Activated naive CD4-positive, alpha-beta T cell treated with anti-CD3 and anti-CD28 coated beads, Interleukin-2, amount 50 U/mL, for 72 hours (primary cell): Measurements from ENCODE around the gene AP4M1. TPM values are rescaled to one million over a fixed set of nuclear protein-coding genes. Genes with fewer than 3 reads are reported as not detected.
A peak's percentile ranks its signal among the peaks of the same experiment; 100 is the strongest.
"Not testable (repeated sequence)": the region's sequence is repeated elsewhere in the genome, so short reads cannot be mapped to it uniquely, and the experiment has no call there.

Source experiments
- ATAC-seq, 2 donors: fragments of 150-1000 bp; cut with Tn5 transposase; 2 replicates each; pipeline ENCODE4 v1.10.0; 2021; ENCODE audit warnings: mild to moderate bottlenecking in 2 of 2, moderate library complexity in 2 of 2
- DNase-seq, 2 donors: peaks; one replicate each; pipeline ENCODE4 v3.0.0; 2021 to 2022; ENCODE audit warnings: low spot score in 2 of 2
- H3K27ac Mint-ChIP-seq, 2 donors: one replicate each; pipeline ENCODE4 v1.8.0; 2022; ENCODE audit warnings: mild to moderate bottlenecking in 2 of 2, mixed read lengths in 2 of 2
- H3K36me3 Mint-ChIP-seq, 2 donors: one replicate each; pipeline ENCODE4 v1.8.0; 2022; ENCODE audit warnings: mixed read lengths in 2 of 2
- H3K9me3 Mint-ChIP-seq, 2 donors: one replicate each; pipeline ENCODE4 v1.8.0; 2022; ENCODE audit warnings: mixed read lengths in 2 of 2
- total RNA-seq, 2 donors: library from RNA; stranded (reverse); gene quantifications; one replicate each; pipeline ENCODE4 v1.2.3, GENCODE V29; 2022

Gene AP4M1
- total RNA-seq, 2 donors from 2014 or later, result 8.4 to 13.6 TPM

DNA sequence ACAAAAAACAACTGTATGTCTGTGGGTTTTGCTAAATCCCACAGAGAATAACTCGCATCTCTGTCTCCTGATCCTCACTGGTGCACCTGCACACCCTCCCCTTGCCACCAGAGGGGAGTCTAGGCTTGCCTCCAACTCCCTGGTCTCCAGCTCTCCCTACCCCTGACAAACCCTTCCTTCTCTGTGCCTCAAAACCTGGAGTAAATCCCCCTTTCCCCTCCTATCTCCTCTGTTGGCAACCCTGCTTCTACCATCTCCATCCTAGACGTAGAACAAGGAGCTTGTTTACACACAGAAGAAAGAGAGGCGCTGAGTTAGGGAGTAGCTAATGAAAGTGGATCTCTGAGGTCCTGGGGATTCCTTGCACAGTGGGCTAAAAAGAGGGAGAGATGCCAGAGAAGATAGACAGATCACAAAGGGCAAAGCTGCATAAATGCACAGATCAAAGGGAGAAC lies 31.3 kb downstream of the AP4M1 start:
- Mint-ChIP-seq H3K36me3 (no peaks in the 10 kb centered on the region), H3K9me3 (no peaks in the 10 kb centered on the region)
- ATAC-seq, result peak; percentile 79 to 83

DNA sequence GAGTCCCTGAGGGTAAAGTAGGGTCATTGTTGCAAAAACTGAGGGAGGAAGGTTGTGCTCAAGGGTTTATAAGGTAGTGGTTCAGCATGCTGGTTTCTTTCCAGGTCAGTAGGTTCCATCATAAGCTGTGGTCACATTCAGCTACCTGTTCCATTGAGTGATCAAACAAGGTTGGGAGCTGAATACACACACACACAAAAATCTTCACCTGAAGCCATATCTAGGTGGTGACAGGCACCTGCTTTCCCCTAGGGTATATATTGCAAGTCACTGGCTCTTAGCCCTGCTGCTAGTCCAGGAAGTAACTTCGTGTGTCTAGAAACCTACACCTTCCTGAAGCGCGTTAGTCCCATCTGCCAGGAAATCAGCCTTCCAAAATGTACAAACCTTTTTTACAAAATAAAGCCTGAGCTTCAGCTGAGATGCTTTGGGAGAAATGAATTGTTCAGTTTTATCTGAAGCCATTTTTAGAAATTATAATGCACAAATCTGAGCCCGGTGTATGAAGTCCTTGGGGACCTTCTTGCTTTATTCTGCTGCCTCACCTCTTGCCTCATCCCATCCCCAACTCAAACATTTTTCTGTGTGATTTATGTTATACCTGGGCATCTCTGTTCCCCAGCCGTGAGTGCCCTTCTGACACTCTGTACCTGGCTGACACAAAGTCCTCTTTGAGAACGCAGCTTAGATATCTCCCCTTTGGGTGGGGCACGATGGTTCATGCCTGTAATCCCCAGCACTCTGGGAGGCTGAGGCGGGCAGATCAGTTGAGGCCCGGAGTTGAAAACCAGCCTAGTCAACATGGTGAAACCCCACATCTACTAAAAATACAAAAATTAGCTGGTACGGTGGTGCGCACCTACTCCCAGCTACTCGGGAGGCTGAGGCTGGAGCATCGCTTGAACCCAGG lies 36.7 kb downstream of the AP4M1 start:
- Mint-ChIP-seq H3K27ac (no peak overlapping the region), H3K9me3 (no peaks in the 10 kb centered on the region), H3K36me3 (peaks cover 0 to 4% of the 10 kb centered on the region in 2 donors)
- DNase-seq, result no peak
- peak; percentile 34 to 45 for ATAC-seq

More for the DNA sequence above, 31.3 kb downstream of the AP4M1 start:
- DNase-seq, result peak in 1 of 2 donors; percentile 61
- peak overlapping the region in 1 of 2 donors; percentile 11 for H3K27ac Mint-ChIP-seq

DNA sequence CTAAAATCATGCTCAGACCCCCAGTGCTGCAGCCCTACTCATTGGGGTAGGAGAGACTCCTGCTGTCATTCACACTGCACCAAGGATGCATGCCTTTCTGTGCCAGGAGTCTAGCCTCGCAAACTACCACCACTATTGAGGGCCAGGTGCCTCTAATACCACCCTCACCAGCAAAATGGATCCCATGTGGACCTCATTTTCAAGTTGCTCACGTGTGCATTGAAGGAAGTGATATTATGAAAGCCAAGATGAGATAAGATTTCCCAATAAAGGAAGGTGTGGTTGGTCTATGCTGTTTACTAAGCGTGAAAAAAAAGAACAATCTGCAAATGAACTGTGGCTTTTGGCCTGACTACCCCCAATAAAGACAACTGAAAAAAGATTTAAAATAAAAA lies 40.1 kb downstream of the AP4M1 start:
- DNase-seq, result no peak

DNA sequence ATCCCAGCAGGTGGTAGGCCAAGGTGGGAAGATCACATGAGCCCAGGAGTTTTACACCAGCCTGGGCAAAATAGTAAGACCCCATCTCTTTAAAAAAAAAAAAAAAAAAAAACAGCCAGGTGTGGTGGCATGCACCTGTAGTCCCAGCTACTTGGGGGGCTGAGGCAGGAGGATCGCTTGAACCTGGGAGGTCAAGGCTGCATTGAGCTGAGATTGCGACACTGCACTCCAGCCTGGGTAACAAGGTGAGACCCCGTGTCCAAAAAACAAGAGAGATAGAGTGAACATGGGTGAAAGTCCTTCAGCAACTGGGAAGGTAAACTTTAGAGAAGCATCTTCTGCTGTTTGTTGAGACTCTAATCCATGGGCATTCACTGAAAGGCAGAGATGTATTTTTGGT lies 41.0 kb downstream of the AP4M1 start:
- H3K9me3 Mint-ChIP-seq, result no peaks in the 10 kb centered on the region
- peaks cover 0 to 4% of the 10 kb centered on the region in 2 donors for H3K36me3 Mint-ChIP-seq
- DNase-seq, result no peak
- no peak overlapping the region for H3K27ac Mint-ChIP-seq
- no peak for ATAC-seq

More for the DNA sequence above, 40.1 kb downstream of the AP4M1 start:
- Mint-ChIP-seq H3K9me3 (no peaks in the 10 kb centered on the region), H3K36me3 (peaks cover 0 to 4% of the 10 kb centered on the region in 2 donors), H3K27ac (no peak overlapping the region)
- peak; percentile 13 to 18 for ATAC-seq

DNA sequence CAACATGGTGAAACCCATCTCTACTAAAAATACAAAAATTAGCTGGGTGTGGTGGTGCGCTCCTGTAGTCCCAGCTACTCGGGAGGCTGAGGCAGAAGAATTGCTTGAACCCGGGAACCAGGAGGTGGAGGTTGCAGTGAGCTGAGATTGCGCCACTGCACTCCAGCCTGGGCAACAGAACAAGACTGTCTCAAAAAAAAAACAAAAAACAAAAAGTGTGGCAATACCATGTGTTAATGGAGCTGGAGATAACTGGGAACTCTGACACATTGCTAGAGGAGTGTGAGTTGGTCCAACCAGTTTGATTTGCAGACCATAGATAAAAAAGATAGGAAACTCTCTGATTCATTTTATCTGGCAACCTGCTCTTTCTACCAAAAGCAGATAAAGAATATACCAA lies 44.9 kb downstream of the AP4M1 start:
- H3K36me3 Mint-ChIP-seq, result peaks cover 14 to 24% of the 10 kb centered on the region in 2 donors
- H3K9me3 Mint-ChIP-seq, DNase-seq, ATAC-seq, H3K27ac Mint-ChIP-seq: not testable (repeated sequence)

DNA sequence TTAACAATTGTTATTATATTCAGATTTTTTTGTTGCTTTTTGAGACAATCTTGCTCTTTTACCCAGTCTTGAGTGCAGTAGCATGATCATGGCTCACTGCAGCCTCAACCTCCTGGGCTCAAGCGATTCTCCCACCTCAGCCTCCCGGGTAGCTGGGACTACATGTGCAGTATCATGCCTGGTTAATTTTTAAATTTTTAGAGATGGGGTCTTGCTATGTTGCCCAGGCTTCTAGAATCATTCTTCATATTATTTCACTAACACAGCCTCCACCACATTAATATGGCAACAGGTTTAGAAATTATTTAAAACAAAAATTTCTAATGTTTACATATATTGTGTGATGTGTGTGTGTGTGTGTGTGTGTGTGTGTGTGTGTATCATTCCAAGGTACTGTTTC lies 45.8 kb downstream of the AP4M1 start:
- Mint-ChIP-seq H3K9me3 (no peaks in the 10 kb centered on the region), H3K27ac (no peak overlapping the region), H3K36me3 (peaks cover 15 to 24% of the 10 kb centered on the region in 2 donors)
- DNase-seq, result no peak
- ATAC-seq, result no peak

DNA sequence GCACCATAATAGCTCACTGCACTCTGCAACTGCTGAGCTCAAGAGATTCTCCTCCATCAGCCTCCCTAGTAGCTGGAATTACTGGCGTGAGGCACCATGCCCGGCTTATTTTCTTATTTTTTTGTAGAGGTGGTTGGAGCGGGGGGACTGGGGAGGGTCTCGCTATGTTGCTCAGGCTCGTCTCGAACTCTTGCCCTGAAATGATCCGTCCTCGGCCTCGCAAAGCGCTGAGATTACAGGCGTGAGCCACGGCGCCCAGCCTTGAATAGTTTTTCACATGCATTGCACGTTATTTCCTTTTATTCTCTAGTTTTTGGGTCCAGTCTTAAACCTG lies 46.7 kb downstream of the AP4M1 start:
- H3K36me3 Mint-ChIP-seq, result peaks cover 21 to 24% of the 10 kb centered on the region in 2 donors
- no peaks in the 10 kb centered on the region for H3K9me3 Mint-ChIP-seq
- DNase-seq (no peak), ATAC-seq (no peak)
- H3K27ac Mint-ChIP-seq, result peak overlapping the region; percentile 80 to 98

DNA sequence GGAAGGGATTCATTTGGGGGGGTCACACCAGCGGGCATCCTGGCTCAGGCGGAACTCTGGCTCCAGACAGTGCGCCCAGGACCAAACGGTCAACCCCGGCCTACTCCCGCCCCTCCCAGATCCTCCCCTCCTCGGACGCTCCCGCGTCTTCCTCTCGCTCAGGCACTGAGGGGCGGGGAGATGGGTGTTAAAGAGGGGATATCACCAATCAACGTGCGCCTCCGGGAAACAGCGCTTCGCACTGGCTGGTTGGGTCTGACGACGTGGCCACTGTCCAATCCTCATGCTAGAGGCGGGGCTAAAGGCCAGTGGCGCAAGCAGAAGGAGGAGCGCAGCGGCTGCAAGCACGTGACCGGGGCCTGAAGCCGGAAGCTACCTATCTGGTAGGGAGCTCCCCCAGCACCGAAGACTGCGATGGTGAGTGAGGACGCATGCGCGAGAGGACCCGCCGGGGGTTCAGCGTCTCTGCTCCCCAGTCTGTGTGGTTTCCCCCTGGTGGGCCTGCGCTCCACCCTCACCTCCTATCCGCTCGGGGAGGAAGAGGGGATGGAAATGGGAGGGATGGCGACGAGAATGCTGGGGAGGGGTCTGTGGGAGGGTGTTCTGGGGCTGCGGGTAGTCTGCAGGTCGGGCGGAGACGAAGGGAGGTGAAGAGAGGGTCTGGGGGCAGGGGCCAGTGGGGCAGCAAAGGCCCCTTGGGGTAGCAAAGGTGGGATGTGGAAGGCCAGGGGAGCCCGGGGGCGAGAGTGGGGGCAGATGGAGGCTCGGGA lies 47.3 kb downstream of the AP4M1 start, which contains the start of gene LAMTOR4:
Gene LAMTOR4, plus strand, starts transcription at position 360 of the 770 bp plus-strand sequence. Its CDS starts 55 bp downstream, at position 415.
- Mint-ChIP-seq H3K36me3 (peaks cover 21 to 24% of the 10 kb centered on the region in 2 donors), H3K9me3 (no peaks in the 10 kb centered on the region), H3K27ac (peak within 1 kb of the TSS; percentile 80 to 98)
- ATAC-seq (peak; percentile 97 to 98), DNase-seq (peak; percentile 96 to 99)

DNA sequence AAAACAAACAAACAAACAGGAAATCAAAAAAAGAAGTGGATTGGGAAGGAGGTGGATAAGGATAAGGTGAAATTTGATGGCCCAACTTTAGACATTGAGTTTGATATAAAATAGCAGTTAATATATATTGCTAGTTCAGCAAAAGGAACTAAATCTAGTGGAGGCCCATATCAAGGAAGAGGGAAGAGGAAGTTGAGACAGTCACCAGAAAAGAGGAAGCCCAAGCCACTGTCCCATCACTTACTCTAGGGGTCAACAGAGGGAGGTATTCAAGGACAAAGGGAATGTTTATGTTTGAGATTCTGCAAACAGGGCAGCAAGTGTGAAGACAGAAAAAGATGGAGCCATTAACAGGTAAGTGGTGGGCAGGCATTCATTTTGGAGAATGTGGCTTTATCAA lies 51.0 kb downstream of the AP4M1 start:
- DNase-seq (no peak), ATAC-seq (no peak)
- Mint-ChIP-seq H3K9me3 (no peaks in the 10 kb centered on the region), H3K27ac (peak overlapping the region; percentile 44 to 50), H3K36me3 (peaks cover 21 to 24% of the 10 kb centered on the region in 2 donors)

DNA sequence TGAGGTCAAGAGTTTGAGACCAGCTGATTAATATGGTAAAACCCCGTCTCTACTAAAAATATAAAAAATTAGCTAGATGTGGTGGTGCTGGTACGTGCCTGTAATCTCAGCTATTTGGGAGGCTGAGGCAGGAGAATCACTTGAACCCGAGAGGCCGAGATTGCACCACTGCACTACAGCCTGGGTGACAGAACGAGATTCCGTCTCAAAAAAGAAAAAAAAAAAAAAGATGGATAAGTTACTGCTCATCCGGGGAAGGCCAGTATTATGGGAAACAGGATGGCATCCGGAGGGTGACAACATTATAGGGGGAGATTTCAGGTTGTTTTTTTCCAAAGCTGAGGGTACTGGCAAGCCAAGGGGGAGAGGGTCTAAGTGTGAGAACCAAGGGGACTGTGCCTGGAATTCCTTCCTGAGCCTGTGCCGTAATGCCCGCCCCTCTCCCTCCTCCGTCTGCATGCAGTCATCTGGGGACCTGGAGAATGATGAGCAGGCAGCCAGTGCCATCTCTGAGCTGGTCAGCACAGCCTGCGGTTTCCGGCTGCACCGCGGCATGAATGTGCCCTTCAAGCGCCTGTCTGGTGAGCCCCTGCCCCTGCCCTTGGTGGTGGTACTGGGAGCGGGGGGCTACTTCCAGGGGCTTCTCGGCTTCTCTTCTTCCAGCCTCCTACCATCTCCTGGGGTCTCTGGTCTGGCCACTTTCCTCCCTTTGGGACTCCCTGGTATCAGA lies 51.7 kb downstream of the AP4M1 start:
- Mint-ChIP-seq H3K27ac (peak overlapping the region; percentile 39 to 44), H3K36me3 (peaks cover 21 to 24% of the 10 kb centered on the region in 2 donors), H3K9me3 (no peaks in the 10 kb centered on the region)
- no peak for ATAC-seq
- no peak for DNase-seq

DNA sequence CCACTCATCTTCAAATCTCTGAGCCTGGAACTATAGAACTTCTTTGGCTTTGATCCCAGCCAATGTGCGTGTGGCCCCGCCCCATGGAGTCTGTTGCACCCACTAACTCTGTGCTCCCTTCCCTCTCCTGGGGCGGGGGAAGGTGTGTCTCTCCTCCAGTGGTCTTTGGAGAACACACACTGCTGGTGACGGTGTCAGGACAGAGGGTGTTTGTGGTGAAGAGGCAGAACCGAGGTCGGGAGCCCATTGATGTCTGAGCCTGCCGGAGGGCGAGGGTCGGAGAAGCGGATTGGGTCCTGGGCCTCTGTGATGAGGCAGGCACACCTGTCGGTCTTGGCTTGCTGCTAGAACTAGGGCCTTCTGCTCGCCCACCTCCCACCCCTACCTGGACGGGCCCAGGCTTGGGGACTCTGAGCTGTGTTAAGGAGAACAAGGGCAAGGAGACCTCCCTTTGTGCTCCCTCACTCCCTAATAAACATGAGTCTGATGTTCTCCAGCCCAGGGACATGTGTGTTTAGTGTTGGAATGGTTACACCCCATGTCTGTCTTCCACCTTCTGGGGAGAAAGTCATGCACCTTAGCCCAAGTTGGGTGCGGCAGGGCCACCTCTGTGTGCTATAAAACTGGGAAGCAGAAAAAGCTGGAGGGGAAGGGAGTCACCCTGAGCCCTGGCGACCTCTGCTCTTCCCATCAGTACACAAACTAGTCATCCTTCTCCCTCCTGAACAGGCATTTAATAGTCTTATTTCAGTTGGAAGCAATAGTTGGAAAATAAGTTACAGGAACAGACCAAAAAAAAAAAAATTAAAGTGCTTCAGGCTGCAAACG lies 52.5 kb downstream of the AP4M1 start:
- H3K27ac Mint-ChIP-seq, result peak overlapping the region; percentile 39 to 44
- no peaks in the 10 kb centered on the region for H3K9me3 Mint-ChIP-seq
- DNase-seq, result no peak
- no peak for ATAC-seq
- H3K36me3 Mint-ChIP-seq, result peaks cover 17% of the 10 kb centered on the region in 2 donors

DNA sequence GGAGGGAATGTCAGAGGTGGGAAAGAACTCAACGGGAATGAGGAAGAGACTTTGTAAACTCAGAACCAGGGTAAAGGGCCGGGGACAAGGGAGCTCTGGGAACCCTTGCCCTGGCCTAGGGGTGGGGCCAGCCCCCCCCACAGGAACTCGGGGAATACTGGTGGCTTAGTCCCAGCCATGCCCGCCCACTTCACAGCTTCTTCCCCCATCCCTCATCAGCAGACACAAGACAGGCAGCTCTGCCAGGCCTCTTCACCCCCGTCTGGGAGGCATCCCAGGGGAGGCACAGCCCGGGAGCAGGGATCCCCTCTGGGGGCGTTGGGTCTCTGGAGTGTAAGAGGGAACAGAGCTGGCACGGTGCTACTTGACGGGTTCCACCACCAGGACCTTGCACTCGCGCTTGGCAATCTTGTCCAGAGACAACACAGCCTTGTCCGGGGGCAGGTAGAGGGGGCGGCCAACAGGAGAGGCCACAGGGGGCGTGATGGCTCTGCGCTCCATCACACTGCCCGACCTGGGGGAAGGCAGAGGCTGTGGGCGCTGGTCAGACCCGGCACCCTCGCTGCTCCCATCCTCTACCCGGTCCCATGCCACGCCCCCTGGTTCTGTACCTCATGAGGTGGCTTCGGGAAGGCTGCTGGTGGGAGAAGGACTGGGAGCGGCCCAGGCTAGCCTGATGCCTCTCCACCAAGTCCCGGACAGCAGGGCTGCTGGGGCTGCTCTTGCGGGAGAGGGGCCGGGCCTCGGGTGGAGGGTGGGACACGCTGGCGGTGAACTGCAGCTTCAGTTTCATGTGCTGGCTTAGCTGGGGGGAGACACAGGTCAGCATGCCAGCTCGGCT lies 53.4 kb downstream of the AP4M1 start:
- Mint-ChIP-seq H3K9me3 (no peaks in the 10 kb centered on the region), H3K36me3 (peaks cover 7 to 15% of the 10 kb centered on the region in 2 donors)
- ATAC-seq, result no peak

DNA sequence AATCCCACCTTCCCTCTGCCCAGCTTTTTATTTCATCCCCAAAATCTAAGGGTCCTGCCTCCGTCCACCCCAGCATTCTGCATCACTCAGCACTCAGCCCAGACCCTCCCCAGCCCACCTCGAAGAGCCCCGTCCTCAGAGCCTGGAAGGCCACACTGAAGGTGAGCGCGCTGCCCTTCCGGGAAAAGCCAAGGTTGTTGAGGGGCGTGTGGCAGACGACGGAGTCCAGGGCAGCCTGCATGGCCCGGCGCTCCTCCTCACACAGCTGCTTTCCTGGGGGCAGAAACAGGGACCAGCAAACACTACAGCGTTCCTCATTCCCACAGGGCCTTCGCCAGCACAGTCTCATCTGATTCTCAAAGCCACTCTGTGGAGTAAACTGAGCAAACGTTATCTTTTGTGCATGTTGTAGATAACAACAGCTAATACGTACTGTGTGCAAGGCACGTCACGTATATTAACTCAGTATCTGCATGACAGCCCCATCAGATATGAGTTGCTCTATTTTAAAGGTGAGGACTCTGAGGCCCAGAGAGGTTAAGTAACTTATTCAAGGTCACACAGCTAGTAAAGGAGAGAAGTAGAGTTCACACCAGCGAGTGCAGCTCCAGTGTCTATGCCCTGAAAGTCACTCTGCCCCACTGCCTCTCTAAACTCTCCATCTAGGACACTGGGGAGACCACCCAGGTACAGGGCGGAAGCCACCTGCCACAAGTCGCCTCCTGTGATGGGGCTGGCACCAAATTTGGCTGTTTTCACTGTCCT lies 54.3 kb downstream of the AP4M1 start:
- no peak for ATAC-seq
- no peak for DNase-seq
- H3K27ac Mint-ChIP-seq, result peak overlapping the region; percentile 60 to 90

More for the DNA sequence above, 53.4 kb downstream of the AP4M1 start:
- DNase-seq, result no peak
- peak overlapping the region in 1 of 2 donors; percentile 90 for H3K27ac Mint-ChIP-seq

DNA sequence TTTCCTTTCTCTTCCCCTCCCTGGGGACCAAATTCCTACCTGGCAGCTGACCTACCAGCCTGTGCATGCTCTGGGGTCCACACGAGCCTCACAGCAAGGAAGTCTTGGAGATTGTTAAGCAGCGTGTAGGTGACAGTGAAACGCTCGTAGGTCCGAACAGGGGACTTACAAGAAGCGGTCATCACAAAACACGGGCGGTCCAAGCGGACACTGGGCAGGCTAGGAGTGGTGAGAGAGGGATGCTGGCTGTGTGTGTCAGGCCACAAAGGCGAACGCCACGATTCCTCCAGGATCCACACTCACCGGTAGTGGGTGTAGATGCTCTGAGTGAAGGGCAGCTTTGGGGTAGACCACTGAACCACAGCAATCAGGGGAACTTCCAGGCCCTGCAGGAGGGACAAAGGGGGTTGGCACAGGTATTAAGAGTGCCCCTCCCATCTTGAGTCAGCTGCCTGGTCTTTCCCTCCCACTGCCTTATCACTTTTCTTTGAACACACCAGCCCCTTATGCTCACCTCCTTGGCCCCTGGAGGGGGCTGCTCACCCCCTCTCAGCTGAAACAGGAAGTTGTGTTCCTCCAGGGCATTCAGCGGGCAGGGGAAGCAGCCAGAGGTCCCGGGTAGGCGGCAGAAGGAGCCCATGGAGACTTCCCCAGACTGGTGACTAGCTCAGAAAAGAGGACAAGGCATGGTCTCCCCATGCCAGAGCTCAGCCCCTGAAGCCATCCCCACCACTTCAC lies 55.1 kb downstream of the AP4M1 start:
- Mint-ChIP-seq H3K9me3 (no peaks in the 10 kb centered on the region), H3K27ac (peak overlapping the region; percentile 85 to 90), H3K36me3 (peaks cover 0 to 7% of the 10 kb centered on the region in 2 donors)
- ATAC-seq (peak; percentile 9 to 18), DNase-seq (no peak)

More for the DNA sequence above, 54.3 kb downstream of the AP4M1 start:
- peaks cover 0 to 7% of the 10 kb centered on the region in 2 donors for H3K36me3 Mint-ChIP-seq
- H3K9me3 Mint-ChIP-seq, result no peaks in the 10 kb centered on the region
